ENCODE results near the gene TPP1. TPM values are rescaled to one million over a fixed set of nuclear protein-coding genes. Genes with fewer than 3 reads are reported as not detected.
A peak's percentile ranks its signal among the peaks of the same experiment; 100 is the strongest.

The TPP1 gene
- total and polyA plus RNA-seq, 10 of the 15 experiments (the other 5 are each of a cell fraction or from before 2014, with no cell fraction given), result 7.5 to 64.6 (median 38.3) TPM

DNA sequence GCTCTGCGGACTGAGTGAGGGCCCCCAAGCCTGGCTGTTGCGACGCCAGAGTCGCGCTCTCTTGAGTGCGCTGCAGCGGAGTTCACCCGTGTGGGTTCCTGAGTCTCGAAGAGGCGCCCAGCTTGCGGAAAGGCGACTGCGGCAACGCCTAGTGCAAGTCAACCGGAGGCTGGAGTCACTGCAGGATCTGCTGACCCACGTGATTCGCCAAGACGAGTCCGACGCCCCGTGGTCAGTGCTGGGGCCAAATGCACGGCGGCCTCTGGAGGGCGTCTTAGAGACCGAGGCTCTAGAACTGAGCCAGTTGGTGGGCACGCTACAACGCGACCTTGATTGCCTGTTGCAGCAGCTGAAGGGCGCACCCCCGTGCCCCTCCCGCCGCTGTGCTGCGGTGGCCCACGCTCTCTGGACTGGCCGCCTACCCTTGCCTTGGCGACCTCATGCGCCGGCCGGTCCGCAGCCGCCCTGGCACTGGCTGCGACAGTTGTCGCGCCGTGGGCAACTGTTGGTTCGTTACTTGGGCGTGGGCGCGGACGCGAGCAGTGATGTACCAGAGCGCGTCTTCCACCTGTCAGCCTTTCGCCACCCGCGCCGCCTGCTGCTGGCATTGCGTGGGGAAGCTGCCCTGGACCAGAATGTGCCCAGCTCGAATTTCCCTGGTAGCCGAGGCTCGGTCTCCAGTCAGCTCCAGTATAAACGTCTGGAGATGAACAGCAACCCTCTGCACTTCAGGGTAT lies 48.4 kb downstream of the TPP1 start:
- TF ChIP-seq, protein P1, sequence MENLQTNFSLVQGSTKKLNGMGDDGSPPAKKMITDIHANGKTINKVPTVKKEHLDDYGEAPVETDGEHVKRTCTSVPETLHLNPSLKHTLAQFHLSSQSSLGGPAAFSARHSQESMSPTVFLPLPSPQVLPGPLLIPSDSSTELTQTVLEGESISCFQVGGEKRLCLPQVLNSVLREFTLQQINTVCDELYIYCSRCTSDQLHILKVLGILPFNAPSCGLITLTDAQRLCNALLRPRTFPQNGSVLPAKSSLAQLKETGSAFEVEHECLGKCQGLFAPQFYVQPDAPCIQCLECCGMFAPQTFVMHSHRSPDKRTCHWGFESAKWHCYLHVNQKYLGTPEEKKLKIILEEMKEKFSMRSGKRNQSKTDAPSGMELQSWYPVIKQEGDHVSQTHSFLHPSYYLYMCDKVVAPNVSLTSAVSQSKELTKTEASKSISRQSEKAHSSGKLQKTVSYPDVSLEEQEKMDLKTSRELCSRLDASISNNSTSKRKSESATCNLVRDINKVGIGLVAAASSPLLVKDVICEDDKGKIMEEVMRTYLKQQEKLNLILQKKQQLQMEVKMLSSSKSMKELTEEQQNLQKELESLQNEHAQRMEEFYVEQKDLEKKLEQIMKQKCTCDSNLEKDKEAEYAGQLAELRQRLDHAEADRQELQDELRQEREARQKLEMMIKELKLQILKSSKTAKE (IDR thresholded peaks at IDR 0.05; ENCODE audit: low read depth, poor library complexity, severe bottlenecking), result no peak
- TF ChIP-seq, protein P2, sequence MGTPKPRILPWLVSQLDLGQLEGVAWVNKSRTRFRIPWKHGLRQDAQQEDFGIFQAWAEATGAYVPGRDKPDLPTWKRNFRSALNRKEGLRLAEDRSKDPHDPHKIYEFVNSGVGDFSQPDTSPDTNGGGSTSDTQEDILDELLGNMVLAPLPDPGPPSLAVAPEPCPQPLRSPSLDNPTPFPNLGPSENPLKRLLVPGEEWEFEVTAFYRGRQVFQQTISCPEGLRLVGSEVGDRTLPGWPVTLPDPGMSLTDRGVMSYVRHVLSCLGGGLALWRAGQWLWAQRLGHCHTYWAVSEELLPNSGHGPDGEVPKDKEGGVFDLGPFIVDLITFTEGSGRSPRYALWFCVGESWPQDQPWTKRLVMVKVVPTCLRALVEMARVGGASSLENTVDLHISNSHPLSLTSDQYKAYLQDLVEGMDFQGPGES (IDR thresholded peaks at IDR 0.05), result no peak
- TF ChIP-seq, protein P3, sequence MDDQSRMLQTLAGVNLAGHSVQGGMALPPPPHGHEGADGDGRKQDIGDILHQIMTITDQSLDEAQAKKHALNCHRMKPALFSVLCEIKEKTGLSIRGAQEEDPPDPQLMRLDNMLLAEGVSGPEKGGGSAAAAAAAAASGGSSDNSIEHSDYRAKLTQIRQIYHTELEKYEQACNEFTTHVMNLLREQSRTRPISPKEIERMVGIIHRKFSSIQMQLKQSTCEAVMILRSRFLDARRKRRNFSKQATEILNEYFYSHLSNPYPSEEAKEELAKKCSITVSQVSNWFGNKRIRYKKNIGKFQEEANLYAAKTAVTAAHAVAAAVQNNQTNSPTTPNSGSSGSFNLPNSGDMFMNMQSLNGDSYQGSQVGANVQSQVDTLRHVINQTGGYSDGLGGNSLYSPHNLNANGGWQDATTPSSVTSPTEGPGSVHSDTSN (IDR thresholded peaks at IDR 0.05; ENCODE audit: insufficient replicate concordance, low read depth, low read length), result no peak
- 0 out of 2 replicates have a peak, but pooled peaks have one; percentile 29 for TF ChIP-seq POLR2A (IDR thresholded peaks at IDR 0.05; ENCODE audit: low read depth, low read length)
- ChIA-PET POLR2A (no interaction called here), SMC1A (ENCODE audit: uncharacterized antibody, unreplicated experiment) (no interaction called here), CTCF (no interaction called here), RAD21 (ENCODE audit: unreplicated experiment) (no interaction called here)
- Histone ChIP-seq H3K79me2 (ENCODE audit: control insufficient read depth, insufficient read depth, low read length) (no peaks in the 10 kb centered on the region), H3K27ac (ENCODE audit: control insufficient read depth, insufficient read depth) (no peak overlapping the region), H4K20me1 (ENCODE audit: control insufficient read depth, insufficient read depth) (no peaks in the 10 kb centered on the region), H3K27me3 (replicated peaks in 1 of 2; ENCODE audit: control insufficient read depth in 2 of 2, insufficient read depth in 2 of 2, low read length in 1 of 2) (no peaks in the 10 kb centered on the region), H3K36me3 (ENCODE audit: control insufficient read depth in 2 of 2, insufficient read depth in 2 of 2, low read length in 1 of 2) (peaks cover 0 to 1% of the 10 kb centered on the region in 2 experiments; a peak in 1 of 4 replicates), H3K4me2 (ENCODE audit: control insufficient read depth, insufficient read depth) (no peak overlapping the region), H3K9me3 (replicated peaks; ENCODE audit: control insufficient read depth, insufficient read depth, low read length) (no peaks in the 10 kb centered on the region), H3K9ac (ENCODE audit: control insufficient read depth, insufficient read depth, low read length) (no peak overlapping the region), H3K4me3 (no peak overlapping the region), H3K4me1 (ENCODE audit: control insufficient read depth, insufficient read depth, low read length) (no peaks in the 10 kb centered on the region), H2AFZ (ENCODE audit: control insufficient read depth, low read depth, low read length) (no peak overlapping the region)
- no peak for DNase-seq (ENCODE audit: low read depth, low spot score)
- 97% methylated on average over 55 of the region's 62 CpGs for WGBS (ENCODE audit: insufficient coverage, insufficient replicate concordance, low lambda C conversion rate, missing lambda C conversion rate)
- FAIRE-seq, result no peak
- ATAC-seq, result no peak
- in situ Hi-C loops (cut with MboI) (no loop called here), intact Hi-C loops (cut with micrococcal nuclease; ENCODE audit: unreplicated experiment) (no loop called here)
- no TSS peak for BruUV-seq (replicated peaks)

Data from GM12878 (cell line).